ENCODE results near the gene ZNF649.

GRCh38 chr19:51903192-51903591, 1.6 kb downstream of the ZNF649 start:
- no peak for TF ChIP-seq EZH2 (IDR thresholded peaks at IDR 0.05)
- no peak for TF ChIP-seq ZNF274 (IDR thresholded peaks at IDR 0.05; ENCODE audit: low read depth, low read length)
- TF ChIP-seq POLR2A (IDR thresholded peaks at IDR 0.05; ENCODE audit: borderline replicate concordance, extremely low read depth, insufficient read depth, insufficient read length) = no peak
- no peak for TF ChIP-seq CTCF (IDR thresholded peaks at IDR 0.05 in 2 of 3, conservative IDR thresholded peaks at IDR 0.05 in 1 of 3; ENCODE audit: borderline replicate concordance in 1 of 3, insufficient read depth in 1 of 3, low read depth in 2 of 3, low read length in 2 of 3)
- TF ChIP-seq EGR1 (IDR thresholded peaks at IDR 0.05; ENCODE audit: low read depth) = no peak
- no peak for TF ChIP-seq SP1 (IDR thresholded peaks at IDR 0.05; ENCODE audit: low read depth)
- no peak for TF ChIP-seq FOSL1 (IDR thresholded peaks at IDR 0.05; ENCODE audit: low read depth)
- TF ChIP-seq YY1 (IDR thresholded peaks at IDR 0.05; ENCODE audit: extremely low read depth, insufficient replicate concordance, low read depth, low read length) = no peak

All from HCT116 (cell line).